Neural cell (in vitro differentiated cells): ENCODE results near the gene CDC23.

Experiments used
- CTCF ChIP-seq: fragments of 450-650 bp; IDR thresholded peaks from 2 replicates; pipeline ENCODE4 v1.5.1; 2014; ENCODE audit warnings: antibody characterized with exemption, mild to moderate bottlenecking, moderate library complexity; ENCODE audit not compliant: poor library complexity, severe bottlenecking
- EZH2 ChIP-seq: fragments of 200-600, 300-800 bp; shearing (Covaris generic), sonication (generic); IDR thresholded peaks from 2 replicates; pipeline ENCODE4 v1.6.1; 2014; ENCODE audit warnings: antibody characterized with exemption, low read length, borderline replicate concordance, mild to moderate bottlenecking; ENCODE audit not compliant: insufficient read depth, poor library complexity, severe bottlenecking
- POLR2AphosphoS5 ChIP-seq: IDR thresholded peaks from 2 replicates; pipeline ENCODE4 v1.6.1; 2012
- RAD21 ChIP-seq: fragments of 450-650 bp; conservative IDR thresholded peaks from 2 replicates; pipeline ENCODE4 v1.6.1; 2014; ENCODE audit warnings: antibody characterized with exemption, mild to moderate bottlenecking, moderate library complexity
- TAF1 ChIP-seq: IDR thresholded peaks from 2 replicates; pipeline ENCODE4 v1.6.1; 2012; ENCODE audit warnings: low read depth

GRCh38 chr5:138257583-138257982, 44.5 kb upstream of the CDC23 start:
- TF ChIP-seq RAD21 (no peak), POLR2AphosphoS5 (no peak), CTCF (no peak), EZH2 (no peak), TAF1 (no peak)
